ENCODE measurements around the gene ANO2. TPM values are rescaled to one million over a fixed set of nuclear protein-coding genes. Genes with fewer than 3 reads are reported as not detected.

ANO2 gene
- total and polyA plus RNA-seq, 2 experiments from 2014 or later = 2.3 to 4.6 TPM

DNA sequence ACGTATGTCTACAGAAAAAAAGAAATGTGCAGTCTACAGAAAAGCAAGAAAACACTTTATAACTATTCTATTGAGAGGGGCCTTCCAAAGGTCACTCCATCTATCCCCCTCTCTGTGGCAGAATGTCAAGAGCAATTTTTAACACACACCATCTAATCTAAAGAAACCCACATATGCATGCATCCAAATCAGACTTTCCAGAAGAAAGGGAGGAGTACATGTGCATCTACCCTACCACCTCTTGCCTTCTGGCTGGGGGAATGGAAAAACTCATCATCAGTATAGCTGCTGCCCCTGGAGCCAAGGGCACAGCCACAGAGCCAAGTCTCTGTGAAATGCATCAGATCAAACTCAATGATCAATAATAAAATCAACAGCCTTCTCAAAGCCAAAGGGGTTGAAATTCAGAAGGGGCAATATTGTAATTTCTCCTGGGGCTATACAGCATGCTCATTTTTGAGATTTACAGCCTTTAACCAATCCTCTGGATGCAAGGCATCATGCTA, 63.9 kb downstream of the ANO2 start:
- no peaks in the 10 kb centered on the region for H3K36me3 Mint-ChIP-seq (ENCODE audit: low read depth)
- no peaks in the 10 kb centered on the region for H3K79me2 ChIP-seq (replicated peaks; ENCODE audit: insufficient read depth)

More for the DNA sequence above, 63.9 kb downstream of the ANO2 start:
- H3K9me2 ChIP-seq (ENCODE audit: insufficient read depth) = peaks cover 10% of the 10 kb centered on the region; the same call in 1 of the 2 replicates
- no peaks in the 10 kb centered on the region for H3K27me3 ChIP-seq (ENCODE audit: insufficient read depth)
- no peak overlapping the region for H3K27ac ChIP-seq (ENCODE audit: low read depth)
- no peaks in the 10 kb centered on the region for H3K36me3 ChIP-seq (ENCODE audit: insufficient read depth)
- ATAC-seq (no peak), DNase-seq (ENCODE audit: low spot score) (no peak)
- H2AFZ ChIP-seq = no peak overlapping the region
- Mint-ChIP-seq H3K9me3 (no peaks in the 10 kb centered on the region), H3K27ac (no peak overlapping the region), H3K27me3 (ENCODE audit: insufficient read depth, low read depth, poor library complexity) (peaks cover 4% of the 10 kb centered on the region), H3K4me1 (peaks cover 13% of the 10 kb centered on the region), H3K4me3 (no peak overlapping the region)
- no peaks in the 10 kb centered on the region for H3F3A ChIP-seq (replicated peaks; ENCODE audit: low read depth)
- no peaks in the 10 kb centered on the region for H4K20me1 ChIP-seq (replicated peaks; ENCODE audit: insufficient read depth)
- 0 out of 2 replicates have a peak, but pooled peaks cover 10% of the 10 kb centered on the region for H3K4me1 ChIP-seq (ENCODE audit: insufficient read depth)
- TF ChIP-seq REST (IDR thresholded peaks at IDR 0.05; ENCODE audit: unreplicated experiment) (no peak), NANOG (IDR thresholded peaks at IDR 0.05; ENCODE audit: borderline replicate concordance) (no peak), POLR2AphosphoS5 (IDR thresholded peaks at IDR 0.05; ENCODE audit: low read depth) (no peak), ZNF331 (CRISPR knock-in tag; IDR thresholded peaks at IDR 0.05; ENCODE audit: low read depth) (no peak), EZH2phosphoT487 (IDR thresholded peaks at IDR 0.05; ENCODE audit: unreplicated experiment) (no peak), ZNF114 (CRISPR knock-in tag; IDR thresholded peaks at IDR 0.05) (no peak), JUNB (IDR thresholded peaks at IDR 0.05; ENCODE audit: unreplicated experiment) (no peak), CTCF (conservative IDR thresholded peaks at IDR 0.05; ENCODE audit: low read depth in 2 of 2) (no peak), CREB1 (CRISPR knock-in tag; IDR thresholded peaks at IDR 0.05; ENCODE audit: low read depth) (no peak), EZH2 (IDR thresholded peaks at IDR 0.05; ENCODE audit: low read depth, unreplicated experiment) (no peak), STAT1 (IDR thresholded peaks at IDR 0.05; ENCODE audit: unreplicated experiment) (no peak)
- TF ChIP-seq, protein P1, sequence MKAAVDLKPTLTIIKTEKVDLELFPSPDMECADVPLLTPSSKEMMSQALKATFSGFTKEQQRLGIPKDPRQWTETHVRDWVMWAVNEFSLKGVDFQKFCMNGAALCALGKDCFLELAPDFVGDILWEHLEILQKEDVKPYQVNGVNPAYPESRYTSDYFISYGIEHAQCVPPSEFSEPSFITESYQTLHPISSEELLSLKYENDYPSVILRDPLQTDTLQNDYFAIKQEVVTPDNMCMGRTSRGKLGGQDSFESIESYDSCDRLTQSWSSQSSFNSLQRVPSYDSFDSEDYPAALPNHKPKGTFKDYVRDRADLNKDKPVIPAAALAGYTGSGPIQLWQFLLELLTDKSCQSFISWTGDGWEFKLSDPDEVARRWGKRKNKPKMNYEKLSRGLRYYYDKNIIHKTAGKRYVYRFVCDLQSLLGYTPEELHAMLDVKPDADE (IDR thresholded peaks at IDR 0.05) = no peak
- TF ChIP-seq, protein P2, sequence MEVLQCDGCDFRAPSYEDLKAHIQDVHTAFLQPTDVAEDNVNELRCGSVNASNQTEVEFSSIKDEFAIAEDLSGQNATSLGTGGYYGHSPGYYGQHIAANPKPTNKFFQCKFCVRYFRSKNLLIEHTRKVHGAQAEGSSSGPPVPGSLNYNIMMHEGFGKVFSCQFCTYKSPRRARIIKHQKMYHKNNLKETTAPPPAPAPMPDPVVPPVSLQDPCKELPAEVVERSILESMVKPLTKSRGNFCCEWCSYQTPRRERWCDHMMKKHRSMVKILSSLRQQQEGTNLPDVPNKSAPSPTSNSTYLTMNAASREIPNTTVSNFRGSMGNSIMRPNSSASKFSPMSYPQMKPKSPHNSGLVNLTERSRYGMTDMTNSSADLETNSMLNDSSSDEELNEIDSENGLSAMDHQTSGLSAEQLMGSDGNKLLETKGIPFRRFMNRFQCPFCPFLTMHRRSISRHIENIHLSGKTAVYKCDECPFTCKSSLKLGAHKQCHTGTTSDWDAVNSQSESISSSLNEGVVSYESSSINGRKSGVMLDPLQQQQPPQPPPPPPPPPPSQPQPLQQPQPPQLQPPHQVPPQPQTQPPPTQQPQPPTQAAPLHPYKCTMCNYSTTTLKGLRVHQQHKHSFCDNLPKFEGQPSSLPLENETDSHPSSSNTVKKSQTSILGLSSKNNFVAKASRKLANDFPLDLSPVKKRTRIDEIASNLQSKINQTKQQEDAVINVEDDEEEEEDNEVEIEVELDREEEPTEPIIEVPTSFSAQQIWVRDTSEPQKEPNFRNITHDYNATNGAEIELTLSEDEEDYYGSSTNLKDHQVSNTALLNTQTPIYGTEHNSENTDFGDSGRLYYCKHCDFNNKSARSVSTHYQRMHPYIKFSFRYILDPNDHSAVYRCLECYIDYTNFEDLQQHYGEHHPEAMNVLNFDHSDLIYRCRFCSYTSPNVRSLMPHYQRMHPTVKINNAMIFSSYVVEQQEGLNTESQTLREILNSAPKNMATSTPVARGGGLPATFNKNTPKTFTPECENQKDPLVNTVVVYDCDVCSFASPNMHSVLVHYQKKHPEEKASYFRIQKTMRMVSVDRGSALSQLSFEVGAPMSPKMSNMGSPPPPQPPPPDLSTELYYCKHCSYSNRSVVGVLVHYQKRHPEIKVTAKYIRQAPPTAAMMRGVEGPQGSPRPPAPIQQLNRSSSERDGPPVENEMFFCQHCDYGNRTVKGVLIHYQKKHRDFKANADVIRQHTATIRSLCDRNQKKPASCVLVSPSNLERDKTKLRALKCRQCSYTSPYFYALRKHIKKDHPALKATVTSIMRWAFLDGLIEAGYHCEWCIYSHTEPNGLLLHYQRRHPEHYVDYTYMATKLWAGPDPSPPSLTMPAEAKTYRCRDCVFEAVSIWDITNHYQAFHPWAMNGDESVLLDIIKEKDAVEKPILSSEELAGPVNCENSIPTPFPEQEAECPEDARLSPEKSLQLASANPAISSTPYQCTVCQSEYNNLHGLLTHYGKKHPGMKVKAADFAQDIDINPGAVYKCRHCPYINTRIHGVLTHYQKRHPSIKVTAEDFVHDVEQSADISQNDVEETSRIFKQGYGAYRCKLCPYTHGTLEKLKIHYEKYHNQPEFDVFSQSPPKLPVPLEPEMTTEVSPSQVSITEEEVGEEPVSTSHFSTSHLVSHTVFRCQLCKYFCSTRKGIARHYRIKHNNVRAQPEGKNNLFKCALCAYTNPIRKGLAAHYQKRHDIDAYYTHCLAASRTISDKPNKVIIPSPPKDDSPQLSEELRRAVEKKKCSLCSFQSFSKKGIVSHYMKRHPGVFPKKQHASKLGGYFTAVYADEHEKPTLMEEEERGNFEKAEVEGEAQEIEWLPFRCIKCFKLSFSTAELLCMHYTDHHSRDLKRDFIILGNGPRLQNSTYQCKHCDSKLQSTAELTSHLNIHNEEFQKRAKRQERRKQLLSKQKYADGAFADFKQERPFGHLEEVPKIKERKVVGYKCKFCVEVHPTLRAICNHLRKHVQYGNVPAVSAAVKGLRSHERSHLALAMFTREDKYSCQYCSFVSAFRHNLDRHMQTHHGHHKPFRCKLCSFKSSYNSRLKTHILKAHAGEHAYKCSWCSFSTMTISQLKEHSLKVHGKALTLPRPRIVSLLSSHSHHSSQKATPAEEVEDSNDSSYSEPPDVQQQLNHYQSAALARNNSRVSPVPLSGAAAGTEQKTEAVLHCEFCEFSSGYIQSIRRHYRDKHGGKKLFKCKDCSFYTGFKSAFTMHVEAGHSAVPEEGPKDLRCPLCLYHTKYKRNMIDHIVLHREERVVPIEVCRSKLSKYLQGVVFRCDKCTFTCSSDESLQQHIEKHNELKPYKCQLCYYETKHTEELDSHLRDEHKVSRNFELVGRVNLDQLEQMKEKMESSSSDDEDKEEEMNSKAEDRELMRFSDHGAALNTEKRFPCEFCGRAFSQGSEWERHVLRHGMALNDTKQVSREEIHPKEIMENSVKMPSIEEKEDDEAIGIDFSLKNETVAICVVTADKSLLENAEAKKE (CRISPR knock-in tag; IDR thresholded peaks at IDR 0.05) = no peak
- no peak overlapping the region for H3K4me2 ChIP-seq
- H3K4me3 ChIP-seq = no peak overlapping the region

All from GM23338 (cell line).